Stimulated activated CD4-positive, alpha-beta T cell treated with anti-CD3 and anti-CD28 coated beads, Interleukin-4, amount 100 ng/mL, for 4 hours (primary cell): ENCODE results near the gene RIMS1.

Experiments used
- DNase-seq, 2 experiments: peaks; one replicate each; pipeline ENCODE4 v3.0.0-alpha.2; 2020

The RIMS1 gene, protein sequence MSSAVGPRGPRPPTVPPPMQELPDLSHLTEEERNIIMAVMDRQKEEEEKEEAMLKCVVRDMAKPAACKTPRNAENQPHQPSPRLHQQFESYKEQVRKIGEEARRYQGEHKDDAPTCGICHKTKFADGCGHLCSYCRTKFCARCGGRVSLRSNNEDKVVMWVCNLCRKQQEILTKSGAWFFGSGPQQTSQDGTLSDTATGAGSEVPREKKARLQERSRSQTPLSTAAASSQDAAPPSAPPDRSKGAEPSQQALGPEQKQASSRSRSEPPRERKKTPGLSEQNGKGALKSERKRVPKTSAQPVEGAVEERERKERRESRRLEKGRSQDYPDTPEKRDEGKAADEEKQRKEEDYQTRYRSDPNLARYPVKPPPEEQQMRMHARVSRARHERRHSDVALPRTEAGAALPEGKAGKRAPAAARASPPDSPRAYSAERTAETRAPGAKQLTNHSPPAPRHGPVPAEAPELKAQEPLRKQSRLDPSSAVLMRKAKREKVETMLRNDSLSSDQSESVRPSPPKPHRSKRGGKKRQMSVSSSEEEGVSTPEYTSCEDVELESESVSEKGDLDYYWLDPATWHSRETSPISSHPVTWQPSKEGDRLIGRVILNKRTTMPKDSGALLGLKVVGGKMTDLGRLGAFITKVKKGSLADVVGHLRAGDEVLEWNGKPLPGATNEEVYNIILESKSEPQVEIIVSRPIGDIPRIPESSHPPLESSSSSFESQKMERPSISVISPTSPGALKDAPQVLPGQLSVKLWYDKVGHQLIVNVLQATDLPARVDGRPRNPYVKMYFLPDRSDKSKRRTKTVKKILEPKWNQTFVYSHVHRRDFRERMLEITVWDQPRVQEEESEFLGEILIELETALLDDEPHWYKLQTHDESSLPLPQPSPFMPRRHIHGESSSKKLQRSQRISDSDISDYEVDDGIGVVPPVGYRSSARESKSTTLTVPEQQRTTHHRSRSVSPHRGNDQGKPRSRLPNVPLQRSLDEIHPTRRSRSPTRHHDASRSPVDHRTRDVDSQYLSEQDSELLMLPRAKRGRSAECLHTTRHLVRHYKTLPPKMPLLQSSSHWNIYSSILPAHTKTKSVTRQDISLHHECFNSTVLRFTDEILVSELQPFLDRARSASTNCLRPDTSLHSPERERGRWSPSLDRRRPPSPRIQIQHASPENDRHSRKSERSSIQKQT (N-terminal part only)

DNA sequence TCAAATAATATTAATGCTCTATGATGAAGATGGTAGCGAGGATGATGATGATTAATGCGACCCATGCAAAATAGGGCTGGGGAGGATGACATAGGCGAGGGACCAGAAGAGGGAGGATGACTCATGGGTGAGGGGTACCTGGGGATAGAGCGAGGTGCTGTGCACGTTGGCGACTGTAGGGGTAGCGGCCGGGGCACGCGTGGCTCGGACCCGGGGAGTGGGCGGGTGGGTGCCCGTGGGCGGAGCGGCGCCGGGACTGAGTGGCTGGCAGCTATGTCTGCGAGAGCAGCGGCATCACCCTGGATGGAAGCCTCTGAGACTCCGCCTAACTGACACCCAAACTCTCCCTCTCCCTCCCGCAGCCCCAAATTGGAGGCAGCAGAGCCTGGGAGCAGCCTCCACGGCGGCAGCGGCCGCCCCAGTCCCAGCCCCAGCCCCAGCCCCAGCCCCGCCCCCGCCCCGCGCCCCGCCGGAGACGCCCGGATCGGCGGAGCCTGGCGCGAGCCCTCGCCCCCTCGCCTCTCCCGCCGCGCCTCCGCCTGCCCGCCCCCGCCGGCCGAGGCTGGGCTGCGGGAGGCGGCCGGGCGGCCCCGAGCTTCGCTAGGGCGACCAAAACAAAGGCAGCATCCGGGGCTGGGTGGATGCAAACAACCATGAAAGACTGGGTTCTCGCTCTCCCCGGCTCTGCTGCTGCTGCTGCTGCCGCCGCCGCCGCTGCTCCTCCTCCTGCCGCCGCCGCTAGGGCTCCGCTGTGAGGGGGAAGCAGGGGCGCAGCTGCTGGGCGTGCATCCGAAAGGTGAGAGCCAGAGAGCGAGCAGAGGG is at the start of gene RIMS1:
RIMS1 (plus strand) TSS at position 367 of the 822 bp plus-strand sequence. CDS start 474 bp downstream, outside the sequence.
- no peak for DNase-seq

DNA sequence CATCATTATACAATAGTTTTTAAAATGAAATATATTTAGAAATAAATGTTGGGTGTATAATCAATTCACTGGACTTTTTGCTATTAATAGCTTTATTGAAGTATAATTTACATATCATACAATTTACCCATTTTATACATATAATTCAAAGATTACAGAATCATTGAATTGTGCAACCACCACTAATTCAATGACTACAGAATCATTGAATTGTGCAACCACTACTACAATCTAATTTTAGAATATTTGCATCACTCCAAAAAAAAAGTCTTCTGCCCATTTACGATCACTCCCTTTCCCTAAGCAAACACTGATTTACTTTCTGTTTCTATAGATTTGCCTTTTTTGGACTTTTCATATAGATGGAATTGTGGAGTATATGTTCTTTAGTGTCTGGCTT is 35.1 kb upstream of the RIMS1 start:
- DNase-seq, result no peak

DNA sequence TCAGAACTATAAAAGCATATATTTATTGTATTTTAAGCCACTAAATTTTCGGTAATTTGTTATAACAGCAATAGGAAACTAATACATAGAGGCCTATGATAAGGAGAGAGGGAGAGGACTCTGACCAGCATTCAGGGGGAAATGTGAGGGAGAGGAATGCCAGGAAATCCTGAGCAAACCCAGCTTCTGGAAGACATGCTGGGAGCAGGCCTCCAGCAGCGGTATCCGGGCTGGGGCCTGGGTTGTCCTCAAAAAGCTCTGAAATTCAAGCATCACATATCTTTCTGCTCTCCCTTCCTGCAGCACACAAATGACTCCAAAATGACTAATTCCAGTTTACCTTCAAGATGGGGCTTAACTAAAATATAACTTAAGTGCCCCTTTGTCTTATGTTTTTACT is 33.4 kb upstream of the RIMS1 start:
- DNase-seq, result no peak

DNA sequence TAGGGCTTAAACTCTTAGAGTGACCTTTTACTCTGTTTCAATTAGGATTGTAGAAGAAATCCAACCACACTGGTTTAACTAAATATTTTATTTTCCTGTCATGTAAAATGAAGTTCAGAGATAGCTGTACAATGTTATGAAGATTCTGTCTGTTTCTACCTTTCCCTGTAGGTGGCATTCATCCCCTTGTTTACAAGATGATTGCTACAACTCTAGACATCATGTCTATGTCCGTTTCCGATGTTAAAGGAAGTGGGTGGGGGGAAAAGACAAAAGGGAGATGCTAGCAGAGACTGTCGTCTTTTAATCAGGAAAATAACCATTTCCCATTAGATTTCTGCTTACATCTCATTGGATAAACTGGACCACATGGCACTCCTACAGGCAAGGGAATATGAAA is 30.9 kb upstream of the RIMS1 start:
- no peak for DNase-seq

DNA sequence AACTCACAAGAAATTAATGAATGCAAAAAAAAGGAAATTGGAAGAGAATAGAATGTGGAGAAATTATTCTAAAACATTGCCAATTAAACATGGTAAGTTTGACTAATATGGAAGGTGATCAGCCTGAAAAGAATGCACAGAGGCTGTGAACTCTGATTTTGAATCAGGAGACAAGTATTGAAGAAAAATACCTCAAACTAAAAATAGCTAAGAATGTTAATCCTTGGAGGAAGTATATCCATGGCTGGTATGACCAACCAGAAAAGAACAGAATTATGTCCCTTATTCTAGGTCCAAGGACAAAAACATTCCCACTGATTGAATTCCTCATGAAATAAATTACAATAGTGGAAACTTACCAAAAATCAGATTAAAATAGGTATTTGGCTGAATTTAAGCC is 7.3 kb upstream of the RIMS1 start:
- DNase-seq, result no peak

DNA sequence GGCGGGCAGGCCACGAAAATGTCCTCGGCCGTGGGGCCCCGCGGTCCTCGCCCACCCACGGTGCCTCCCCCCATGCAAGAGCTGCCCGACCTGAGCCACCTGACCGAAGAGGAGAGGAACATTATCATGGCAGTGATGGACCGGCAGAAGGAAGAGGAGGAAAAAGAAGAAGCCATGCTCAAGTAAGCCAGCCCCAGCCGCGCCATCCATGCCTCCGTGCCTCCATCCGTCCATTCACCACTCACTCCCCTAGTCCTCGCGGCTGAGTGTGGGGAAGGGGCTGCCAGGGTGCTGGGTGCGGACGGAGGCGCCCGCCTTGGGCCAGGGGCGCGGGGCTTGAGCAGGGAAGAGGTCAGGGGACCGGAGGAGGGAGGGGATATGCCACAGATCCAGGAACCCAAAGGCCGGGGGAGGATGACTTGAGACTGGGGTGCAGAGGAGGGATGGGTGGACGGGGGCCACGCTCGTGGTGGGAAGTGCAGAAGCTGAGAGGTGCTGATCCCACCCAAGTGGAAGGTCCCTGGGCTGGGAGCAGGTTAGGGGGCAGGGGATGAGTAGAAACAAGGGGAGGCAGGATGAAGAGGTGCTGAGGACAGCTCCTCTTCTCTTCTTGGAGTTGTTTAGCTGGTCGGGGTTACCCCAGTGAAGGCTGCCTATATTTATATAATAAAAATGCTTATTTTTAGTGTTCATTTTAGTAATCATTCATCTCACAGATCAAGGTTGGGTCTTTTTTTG is 825 bp downstream of the RIMS1 start:
- DNase-seq, result no peak

DNA sequence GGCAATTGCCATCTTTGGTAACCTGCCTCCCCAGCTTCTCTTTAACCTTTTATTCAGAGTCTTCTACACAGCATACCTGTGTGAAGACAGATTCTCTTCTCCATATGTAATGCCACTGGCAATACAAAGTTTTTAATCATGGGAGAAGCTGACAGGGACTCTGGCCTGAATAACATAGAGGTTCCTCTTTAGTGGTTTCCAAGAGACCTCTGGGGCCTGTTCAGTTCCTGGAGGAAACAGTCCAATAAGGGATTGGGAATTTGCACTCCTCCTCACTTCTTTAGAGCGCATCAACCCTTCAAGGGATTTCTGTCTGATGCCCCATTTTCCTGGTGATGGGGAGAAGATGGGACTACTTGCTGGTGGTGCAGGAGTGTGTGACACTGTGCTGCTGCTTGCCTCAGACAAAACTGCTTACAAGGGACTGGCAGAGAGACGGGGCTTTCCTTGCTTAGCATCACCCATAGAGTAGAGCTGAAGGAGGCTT is 1.4 kb downstream of the RIMS1 start:
- DNase-seq, result no peak

DNA sequence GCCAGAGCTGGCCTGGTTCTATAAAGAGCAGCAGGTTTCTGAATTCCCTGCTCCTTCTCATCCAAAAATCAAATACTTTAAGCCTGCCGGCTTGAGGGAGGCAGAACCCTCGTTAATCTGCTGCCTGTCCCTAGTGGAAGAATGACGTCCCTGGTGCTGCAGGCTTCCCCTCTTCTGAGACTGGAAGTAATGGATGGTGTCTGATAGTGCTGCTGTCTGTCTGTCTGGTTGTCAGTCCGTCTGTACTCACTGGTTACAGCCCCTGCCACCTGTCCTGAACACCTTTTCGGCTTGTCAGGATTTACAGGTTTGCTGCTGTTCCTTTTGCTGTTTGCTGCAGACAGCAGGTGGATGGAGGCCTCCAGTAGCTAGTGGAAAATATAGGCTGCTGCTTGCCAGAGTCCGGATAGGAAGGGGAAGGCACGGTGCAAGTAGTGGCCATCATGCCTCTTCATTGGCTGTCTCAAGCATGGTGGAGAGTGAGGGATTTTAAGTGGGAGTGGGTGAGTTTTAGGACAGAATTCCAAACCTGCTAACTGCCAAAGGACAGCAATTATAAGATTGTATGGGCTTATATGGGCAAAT is 2.5 kb downstream of the RIMS1 start:
- DNase-seq, result no peak

DNA sequence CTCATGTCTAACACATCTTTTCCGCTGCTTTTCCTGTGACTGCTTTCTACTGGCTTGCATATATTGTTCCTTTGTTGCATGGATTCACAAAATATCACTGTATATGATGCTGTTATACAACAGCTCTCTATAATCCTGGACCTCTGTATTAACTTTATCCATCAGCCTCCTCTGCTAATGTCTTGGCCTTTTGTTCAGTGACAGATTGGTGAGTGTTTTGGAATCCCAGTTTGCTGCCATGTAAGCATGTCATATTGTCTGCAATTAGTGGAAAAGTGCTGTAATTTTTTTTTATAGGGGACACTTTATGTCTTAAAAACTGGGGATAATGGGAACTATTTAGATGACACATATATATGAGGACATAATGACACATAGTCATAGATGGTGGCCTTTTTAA is 3.0 kb downstream of the RIMS1 start:
- no peak for DNase-seq

DNA sequence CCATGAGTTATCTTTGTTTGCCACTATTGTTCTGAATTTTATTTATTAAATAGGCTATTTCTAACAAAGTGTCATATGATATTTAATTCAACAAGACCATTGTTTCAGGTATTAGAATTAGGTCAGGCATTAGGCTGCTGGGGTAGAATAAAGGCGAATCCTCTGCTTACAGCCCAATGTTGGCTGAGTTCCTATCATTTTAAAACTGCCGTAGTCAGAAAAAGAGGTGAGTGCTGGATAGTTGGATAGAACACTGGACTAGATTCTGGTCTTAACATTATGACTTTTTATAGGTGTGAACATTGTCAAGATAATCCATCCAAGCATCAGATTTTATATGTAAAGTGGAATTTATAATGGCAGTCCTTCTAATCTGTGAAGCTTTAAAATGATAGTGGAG is 6.3 kb downstream of the RIMS1 start:
- DNase-seq, result no peak

DNA sequence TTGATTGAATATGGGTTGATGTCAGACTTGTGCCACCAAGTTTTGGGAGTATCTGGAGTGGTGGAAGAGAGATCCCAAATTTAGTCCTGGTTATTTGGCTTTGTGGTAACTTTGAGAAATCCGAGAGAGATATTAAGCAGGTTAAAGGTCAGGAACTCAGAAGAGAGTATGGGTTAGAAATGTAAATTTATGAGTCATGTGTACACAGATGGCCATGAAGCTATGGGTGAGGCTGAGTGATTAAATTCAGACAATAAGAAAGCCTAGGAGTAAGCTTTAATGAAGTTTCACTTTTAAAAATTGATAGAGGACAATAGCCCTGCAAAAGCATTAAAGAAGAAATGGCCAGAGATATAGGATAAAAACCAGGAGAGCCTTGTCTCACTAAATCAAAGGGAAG is 14.3 kb downstream of the RIMS1 start:
- DNase-seq, result no peak

DNA sequence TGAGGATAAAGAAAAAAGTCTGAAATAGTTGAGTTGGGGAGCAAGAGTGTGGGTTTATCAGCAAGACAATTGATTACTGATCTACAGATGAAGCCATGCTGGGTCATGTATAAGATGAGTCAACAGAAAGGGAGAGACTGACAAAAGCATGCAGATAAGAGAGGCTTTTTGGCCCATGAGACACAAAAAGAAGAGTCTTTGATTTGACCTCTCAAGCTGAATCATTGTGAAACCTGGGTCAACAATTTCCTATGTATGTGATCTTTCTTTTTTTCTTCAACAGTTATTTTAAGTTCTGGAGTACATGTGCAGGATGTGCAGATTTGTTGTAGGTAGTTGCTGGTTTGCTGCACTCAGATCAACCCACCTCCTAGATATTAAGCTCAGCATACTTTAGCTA is 15.9 kb downstream of the RIMS1 start:
- DNase-seq, result no peak

DNA sequence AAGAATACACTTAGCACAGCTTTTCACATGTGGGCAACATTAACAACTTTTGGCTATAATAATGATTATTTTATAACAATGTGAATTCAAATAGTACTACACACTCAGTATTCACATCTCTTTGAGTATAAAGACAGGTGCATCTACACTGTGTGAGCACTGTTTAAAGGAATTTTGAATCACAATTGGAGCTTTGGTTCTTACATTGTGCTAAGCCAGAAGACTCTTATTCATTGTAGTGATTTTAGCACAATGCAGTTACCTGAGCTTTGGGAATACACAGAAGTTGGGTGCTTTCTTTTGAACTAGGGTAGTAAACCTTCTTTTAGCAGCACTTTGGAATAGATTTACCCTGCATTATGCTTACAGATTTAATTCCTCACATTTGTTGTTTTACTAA is 20.5 kb downstream of the RIMS1 start:
- DNase-seq, result no peak

DNA sequence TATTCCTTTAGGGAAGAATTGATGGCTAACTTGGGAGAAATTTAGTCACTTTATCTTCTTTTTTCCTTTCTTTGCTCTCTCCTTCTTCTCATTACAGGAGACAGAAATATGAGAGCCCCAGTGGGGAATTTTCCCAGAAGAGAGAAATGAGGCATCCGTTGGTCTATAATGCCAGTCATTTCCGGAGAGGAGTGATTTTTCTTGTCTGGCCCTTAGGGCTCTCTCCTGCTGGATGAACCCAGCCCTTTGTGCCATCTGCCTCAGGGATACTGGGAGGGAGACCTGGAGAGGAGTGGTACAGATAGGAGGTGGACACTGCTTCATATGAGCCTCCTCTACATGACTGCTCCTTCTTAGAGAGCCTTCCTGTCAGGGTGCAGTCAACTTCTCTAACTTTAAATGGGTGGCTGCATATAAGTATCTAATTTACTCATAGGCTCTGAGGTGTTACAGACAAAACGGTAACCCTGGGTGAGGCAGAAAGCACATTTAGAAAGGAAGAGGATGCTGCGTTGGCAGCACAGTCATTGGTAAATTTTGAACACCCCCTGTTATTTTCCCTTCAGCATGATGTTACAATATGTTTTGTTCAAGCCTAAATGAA is 21.9 kb downstream of the RIMS1 start:
- no peak for DNase-seq

DNA sequence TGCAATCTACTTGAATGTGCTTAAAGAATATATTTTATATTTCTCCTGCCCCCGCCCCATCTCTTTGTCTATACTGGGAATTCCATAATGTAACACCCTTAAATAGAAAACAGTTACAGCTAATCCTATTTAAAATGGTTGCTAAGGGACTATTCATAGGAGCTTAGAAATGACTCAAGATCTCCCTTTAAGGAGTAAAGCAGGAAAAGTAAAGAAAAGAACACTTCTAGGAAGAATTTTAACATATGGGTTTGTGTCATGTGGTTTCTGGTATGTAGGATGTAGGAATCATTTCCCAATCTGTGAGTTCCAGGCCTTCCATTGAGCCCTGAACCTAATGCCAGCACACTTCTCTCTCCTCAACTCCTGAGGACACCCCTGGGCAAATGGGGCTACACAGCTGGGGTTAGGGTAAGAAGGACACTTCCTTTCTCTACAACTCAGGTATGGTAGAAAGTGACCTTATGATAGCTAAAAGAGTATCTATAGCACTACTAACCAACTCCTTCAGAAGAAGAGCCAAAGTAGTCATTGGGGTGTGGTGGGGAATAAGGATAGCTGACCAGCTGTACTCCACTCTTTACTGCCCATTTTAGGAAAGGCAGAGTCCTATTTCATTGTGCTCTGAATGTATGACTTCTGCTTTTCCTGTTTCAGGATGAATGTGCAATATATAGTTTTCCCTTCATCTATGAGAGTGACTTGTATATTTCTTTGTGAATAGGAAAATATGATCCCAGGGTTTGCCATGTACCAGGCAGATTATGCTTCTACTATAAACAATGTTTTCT is 27.3 kb downstream of the RIMS1 start:
- DNase-seq, result no peak

DNA sequence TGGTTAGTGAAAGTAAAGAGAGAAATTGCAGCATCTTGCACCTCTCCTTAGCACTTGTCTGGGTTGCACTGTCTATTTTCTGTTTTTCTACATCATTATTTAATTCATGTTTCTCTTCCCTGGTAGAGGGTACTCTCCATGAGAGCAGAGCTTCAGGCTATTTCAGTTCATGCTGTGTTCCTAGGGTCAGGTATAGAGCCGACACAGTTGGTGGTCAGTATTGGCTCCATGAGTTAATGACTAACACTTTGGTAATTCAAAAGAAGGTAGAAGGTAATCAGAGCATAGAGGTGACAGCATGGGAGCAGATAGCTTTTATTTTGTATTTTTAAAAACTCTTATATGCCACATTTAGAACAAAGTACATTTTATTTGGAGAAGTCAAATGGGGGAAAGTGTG is 42.7 kb downstream of the RIMS1 start:
- DNase-seq, result no peak

DNA sequence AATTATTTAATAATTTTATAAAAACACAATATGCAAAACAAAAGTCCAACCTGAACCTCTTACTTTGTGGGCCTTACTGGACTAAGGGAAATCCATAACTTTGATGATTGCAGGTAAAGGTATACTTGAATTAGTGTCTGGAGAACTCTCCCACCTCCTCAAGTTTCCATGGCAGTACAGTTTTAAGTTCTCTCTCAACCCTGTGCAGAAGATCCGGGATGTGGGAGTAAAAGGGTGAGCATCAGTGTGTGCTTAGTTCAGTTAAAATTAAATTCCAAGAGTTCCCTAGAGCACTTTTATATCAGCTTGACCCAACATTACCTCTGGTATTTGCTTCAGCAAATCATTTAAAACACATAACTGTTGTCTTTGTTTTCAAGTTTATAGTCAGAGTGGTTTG is 47.5 kb downstream of the RIMS1 start:
- no peak for DNase-seq

DNA sequence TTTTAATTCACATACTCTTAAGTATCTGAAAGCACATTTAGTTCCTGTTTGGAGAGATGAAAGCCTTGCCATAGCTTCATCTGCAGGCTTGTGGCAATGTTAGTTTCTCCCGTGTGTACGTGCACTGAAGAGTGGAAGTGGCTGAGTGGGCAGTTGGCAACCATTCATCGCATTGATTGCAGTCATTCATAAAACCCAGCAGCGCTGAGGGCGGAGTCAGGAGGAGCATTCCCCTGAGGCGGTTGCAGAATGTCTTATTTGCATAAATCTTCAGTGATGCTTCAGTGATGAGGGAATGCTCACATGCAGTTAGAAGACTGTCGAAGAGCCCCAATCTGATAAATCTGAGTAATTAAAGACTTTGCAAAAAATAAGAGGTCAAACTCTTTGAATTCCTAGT is 79.1 kb downstream of the RIMS1 start:
- no peak for DNase-seq

DNA sequence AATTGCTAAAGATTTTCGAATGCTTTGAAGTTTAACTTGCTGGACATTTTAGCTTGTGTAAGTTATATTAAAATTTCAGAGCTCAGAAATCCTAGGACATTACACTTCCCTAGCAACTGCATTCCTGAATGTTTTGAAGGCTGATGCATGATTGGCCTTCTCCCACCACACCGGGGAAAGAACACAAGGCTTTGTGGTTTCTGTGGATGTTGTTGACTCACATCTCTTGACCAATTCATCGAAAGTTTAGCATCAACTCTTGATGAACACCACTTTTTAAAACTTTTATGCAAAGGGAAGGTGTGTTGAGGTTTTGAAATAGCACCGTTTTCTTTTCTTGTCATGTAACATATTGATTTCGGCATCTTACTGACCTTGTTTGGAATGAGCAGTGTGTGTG is 81.1 kb downstream of the RIMS1 start:
- DNase-seq, result no peak

DNA sequence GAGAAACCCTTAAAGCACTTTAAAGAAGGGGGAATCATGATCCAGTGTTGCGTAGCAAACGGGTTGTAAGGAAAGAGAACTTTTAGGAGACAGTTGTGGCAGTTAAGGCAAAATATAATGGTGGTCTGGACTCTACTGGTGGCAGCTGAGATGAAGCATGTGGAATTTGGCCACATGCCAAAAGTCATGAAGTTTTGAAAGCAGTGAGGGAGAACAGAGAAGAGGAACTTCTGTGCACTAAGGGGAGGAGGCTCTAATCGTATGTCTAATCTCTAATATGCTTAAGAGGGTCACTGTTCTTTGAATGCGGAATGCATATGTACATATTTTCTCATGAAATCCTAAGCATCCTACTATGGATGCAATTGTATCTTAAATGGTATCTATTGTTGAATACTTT is 91.5 kb downstream of the RIMS1 start:
- no peak for DNase-seq
